ENCODE measurements around the gene ROCK2.
A peak's percentile ranks its signal among the peaks of the same experiment; 100 is the strongest.

DNA sequence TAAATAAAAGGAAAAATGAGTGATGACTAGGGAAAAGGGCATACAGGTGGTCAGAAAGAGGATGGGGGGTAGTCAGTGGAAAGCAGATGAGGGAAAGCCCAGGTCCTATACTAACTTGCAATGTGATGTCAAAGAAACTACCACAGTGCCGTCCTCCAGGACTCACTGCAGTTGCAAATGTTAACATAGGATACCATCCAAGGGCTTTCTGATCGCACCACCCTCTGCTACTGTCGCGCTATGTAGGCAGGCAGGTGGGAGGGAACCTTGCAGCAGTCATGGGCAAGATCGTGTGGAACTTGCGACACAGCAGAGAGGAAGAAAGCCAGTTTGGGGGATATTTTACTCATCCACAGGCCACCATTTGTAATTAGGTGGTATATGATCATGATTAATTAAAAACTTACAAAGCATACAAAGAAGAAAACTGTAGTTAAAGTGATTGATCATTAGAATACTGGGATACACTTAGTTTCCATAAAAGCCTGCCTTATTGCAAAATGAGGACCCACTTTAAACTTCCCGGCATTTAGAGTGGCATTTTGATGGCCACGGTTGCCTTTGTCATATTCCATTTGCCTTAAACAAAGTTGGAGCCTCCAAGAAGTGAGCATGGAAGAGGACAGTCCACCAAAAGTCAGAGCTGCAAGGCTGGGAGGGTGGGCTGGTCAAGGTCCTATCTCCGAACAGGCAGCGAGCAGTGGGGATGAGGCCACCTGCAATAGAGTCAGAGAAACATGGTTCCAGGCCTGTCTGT, 8.5 kb upstream of the ROCK2 start:
- TF ChIP-seq, protein P1, sequence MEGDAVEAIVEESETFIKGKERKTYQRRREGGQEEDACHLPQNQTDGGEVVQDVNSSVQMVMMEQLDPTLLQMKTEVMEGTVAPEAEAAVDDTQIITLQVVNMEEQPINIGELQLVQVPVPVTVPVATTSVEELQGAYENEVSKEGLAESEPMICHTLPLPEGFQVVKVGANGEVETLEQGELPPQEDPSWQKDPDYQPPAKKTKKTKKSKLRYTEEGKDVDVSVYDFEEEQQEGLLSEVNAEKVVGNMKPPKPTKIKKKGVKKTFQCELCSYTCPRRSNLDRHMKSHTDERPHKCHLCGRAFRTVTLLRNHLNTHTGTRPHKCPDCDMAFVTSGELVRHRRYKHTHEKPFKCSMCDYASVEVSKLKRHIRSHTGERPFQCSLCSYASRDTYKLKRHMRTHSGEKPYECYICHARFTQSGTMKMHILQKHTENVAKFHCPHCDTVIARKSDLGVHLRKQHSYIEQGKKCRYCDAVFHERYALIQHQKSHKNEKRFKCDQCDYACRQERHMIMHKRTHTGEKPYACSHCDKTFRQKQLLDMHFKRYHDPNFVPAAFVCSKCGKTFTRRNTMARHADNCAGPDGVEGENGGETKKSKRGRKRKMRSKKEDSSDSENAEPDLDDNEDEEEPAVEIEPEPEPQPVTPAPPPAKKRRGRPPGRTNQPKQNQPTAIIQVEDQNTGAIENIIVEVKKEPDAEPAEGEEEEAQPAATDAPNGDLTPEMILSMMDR (IDR thresholded peaks at IDR 0.05), result no peak
- TF ChIP-seq POLR2A (IDR thresholded peaks at IDR 0.05), result no peak
- peak; percentile 72 for TF ChIP-seq POLR2AphosphoS5 (IDR thresholded peaks at IDR 0.05)
